OCI-LY7 (cell line): ENCODE measurements around the gene CCDC192.

Experiments
- CTCF ChIP-seq: fragments of 200-600 bp; sonication (generic); conservative IDR thresholded peaks from 2 replicates; pipeline ENCODE4 v1.5.1; 2014; ENCODE audit warnings: mild to moderate bottlenecking, antibody characterized with exemption, low read length, moderate library complexity, mixed read lengths
- EZH2phosphoT487 ChIP-seq: fragments of 200-600 bp; sonication (generic); IDR thresholded peaks from 2 replicates; pipeline ENCODE4 v1.6.1; 2018; ENCODE audit warnings: low read depth, borderline replicate concordance, mild to moderate bottlenecking, mixed run types, antibody characterized with exemption, low read length, moderate library complexity, mixed read lengths

DNA sequence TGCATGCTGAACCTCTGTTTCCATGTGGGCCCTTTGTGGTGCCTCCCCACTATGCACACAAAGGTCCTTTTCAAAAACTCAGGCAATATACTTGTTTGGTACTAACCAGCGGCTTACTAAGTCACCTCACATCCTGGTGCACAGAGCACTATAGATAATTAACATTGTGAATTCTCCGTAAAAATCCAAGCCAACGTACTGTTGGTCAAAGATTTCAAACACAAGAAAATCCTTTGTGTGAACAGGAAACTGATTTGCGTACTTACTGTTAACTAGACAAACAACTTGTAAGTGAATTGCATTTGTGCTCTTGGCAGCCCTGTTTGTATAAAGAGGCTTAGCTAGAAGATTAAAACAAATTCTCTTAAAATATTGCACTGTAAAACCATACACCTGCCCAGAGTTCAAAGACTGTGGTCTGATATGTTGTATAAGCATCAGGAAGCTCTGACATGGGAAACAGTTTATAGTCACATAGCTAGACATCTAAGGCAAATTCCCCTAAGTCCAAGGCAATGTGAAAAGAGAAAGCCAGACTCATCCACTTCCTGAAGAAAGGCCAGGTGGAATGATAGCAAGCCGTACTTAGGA is 255.3 kb downstream of the CCDC192 start:
- TF ChIP-seq CTCF (no peak), EZH2phosphoT487 (no peak)
